Measurements from ENCODE around the gene STARD4.

Gene STARD4

DNA sequence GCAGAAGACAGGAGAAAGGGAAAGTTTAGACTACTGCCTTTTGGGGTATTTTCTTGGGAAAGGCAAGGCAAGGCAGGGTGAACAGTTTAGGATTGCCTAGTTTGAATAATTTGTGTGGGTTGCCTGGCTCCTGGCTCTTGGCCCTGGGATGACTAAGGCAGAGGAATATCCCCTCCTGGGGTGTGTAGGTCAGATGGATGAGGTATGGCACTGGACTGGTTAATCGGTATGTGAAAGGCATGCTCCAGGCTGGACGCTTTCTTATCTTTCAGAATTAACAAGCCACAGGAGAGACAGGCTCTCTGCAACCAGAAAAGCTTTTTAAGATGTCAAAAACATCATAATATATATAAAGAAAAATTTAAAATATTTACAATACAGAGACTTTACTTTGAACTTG lies 58.6 kb downstream of the STARD4 start:
- TF ChIP-seq, protein P1, sequence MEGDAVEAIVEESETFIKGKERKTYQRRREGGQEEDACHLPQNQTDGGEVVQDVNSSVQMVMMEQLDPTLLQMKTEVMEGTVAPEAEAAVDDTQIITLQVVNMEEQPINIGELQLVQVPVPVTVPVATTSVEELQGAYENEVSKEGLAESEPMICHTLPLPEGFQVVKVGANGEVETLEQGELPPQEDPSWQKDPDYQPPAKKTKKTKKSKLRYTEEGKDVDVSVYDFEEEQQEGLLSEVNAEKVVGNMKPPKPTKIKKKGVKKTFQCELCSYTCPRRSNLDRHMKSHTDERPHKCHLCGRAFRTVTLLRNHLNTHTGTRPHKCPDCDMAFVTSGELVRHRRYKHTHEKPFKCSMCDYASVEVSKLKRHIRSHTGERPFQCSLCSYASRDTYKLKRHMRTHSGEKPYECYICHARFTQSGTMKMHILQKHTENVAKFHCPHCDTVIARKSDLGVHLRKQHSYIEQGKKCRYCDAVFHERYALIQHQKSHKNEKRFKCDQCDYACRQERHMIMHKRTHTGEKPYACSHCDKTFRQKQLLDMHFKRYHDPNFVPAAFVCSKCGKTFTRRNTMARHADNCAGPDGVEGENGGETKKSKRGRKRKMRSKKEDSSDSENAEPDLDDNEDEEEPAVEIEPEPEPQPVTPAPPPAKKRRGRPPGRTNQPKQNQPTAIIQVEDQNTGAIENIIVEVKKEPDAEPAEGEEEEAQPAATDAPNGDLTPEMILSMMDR (conservative IDR thresholded peaks at IDR 0.05) = no peak
- no peak overlapping the region for H3K27ac ChIP-seq

DNA sequence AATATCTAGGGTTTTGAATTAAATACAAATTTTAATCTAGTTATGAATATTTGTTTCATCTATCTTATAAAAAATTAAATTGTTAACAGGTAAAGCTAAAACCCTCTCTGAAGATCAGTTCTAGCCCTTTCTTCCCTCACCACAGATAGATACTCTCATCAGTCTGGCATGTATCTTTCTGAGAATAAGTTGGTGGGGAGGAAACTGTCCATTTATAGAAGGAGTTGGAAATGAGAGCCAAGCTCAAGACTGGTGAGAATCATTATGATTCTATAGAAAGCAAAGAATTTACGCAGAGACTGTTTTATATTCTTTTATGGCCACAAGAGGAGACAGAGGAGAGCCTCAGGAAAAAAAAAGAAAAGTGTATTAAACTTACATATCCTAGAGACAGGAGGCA lies 59.0 kb downstream of the STARD4 start:
- TF ChIP-seq, protein P1 (conservative IDR thresholded peaks at IDR 0.05) = no peak
- no peak overlapping the region for H3K27ac ChIP-seq

DNA sequence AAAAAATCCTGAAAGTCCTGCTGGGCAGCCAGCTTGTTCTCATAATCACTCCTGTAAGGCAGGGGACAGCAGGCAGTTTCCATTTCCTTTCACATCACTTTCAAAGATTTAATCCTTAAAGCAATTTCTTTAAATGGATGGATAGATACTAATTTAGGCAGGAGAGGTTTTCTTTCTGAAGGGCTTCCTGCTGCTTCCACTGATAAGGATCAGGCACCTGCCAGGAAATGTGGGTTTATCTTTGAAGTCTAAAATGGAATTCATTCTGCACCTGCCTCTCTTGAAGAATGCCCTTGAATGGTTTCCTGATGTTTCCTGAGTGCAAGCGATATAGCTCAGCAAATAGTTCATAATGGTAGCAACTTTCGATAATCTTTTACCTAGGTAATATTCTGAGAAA lies 64.5 kb downstream of the STARD4 start:
- no peak overlapping the region for H3K27ac ChIP-seq
- TF ChIP-seq, protein P1 (conservative IDR thresholded peaks at IDR 0.05) = no peak

DNA sequence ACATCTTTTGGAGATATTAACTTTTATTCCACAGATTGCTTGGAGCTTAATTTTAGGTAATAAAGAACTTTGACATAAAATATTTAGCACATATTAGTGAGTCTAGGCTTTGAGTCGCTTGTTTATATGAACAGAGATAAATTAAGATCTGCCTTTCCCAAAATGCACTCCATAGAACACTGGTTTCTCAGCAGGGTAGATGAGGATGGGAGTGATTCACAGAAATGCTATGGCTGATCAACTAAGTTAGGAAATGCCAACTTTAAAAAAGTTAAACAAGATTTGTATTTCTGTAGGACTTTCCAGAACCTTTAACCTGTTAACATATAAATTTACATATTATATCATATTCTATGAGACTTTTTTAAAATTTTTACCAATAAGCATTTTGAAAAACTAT lies 65.2 kb downstream of the STARD4 start:
- TF ChIP-seq, protein P1 (conservative IDR thresholded peaks at IDR 0.05) = no peak
- no peak overlapping the region for H3K27ac ChIP-seq
